Measurements from ENCODE around the gene SIK3.
"Not testable (repeated sequence)": the region's sequence is repeated elsewhere in the genome, so short reads cannot be mapped to it uniquely, and the experiment has no call there.

The SIK3 gene

GRCh38 chr11:117098269-117099232 lies at the start of gene SIK3:
SIK3 (minus strand) TSS chr11:117098428; CDS start chr11:117098415, 13 bp downstream.
- peak; percentile 81 for DNase-seq

- peak; percentile 24 for DNase-seq
Observed at GRCh38 chr11:117146521-117146920, 48.3 kb upstream of the SIK3 start.

DNA sequence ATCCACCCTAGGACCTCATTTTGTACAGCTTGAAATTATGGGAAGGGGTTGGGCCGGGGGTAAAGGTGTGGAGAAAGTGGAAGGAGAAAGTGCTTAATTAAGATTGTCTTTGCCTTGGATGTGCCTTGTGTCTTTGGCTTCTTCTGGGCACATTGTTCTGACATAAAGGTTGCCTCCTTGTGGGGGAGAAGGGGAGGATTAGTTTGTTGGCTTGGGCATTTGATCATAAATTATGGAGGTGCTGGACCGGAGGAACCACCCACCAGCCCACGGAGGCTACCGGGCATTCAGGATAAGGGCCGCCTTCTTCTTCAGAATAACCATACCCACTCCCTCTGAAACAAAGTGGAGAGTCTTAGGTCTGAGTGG lies 47.1 kb upstream of the SIK3 start:
- peak; percentile 33 for DNase-seq

DNA sequence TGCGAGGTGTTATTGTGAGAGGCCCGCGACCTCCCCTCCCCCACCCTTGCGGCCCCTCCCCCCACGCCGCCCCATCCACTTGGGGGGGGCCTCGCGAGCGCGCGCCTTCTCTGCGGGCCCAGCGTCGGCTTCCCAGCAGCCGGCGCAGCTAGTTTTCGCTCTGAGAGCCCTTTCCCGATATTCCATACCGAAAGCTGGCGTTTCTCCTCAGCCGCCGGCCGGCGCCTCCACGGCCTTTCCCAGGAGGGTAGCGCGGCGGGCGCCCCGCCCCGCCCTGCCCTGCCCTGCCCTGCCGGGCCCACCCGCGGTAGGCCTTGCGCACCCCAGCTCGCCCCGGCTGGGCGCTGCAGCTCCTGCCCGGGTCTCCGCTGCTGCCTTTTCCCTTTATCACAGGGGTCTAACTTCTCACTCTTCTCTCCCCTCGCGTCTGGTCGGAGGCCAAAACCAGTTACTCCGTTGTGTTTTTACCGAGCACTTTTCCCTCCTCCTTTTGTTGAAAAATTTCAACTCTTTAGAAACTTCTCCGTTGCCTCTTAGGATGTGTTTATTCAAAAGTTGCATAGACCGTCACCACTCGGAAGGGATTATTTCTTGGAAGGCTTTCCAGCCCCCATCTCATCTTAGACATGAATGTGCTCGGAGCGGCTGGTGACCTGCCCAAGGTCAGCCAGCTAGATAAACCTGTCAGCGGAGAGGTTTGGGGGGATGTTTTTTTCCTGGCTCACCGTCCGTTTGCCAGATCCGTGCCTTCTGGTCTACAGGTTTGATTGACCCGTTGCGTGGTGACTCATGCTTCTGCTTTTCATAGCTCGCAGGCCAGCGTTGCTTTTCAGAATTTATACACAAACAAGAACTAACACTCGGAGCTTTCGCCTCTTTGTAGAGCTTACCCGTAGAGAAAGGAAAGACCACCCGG lies 46.5 kb upstream of the SIK3 start:
- DNase-seq: peak; percentile 81

DNA sequence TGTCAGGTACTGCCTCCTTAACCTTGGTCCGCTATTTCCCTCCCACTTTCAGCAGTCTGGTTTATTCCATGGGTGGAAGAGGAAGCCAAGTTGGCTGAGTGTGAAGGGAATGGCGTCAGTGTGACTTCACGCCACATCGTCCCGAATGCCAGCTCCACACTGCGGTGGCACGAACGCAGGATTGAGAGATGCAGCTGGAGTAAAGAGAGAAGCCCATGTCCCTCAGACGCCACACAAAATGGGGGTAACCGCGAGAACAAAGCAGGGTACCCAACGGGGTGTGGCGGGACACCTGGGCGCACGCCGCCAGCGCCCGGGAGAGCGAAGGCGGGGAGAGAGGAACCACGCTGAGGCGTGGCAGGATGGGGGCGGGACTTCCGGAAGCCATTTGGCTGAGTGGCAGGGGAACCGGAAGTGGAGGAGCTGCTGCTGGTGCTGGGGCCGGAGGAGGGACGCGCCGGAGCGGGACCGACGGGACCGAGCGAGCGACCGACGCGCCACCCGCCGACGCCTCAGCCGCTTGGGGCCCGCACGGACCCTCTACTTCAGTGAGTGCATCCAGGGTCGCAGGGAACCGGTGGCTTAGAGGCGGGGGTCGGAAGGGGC lies 45.7 kb upstream of the SIK3 start, which contains the start of gene PAFAH1B2:
Gene PAFAH1B2, plus strand, starts transcription at position 417 of the 606 bp plus-strand sequence. CDS start 8,161 bp downstream, outside the sequence.
- peak; percentile 92 for DNase-seq

GRCh38 chr11:117143390-117143789 lies 45.2 kb upstream of the SIK3 start:
- DNase-seq: peak; percentile 33

DNA sequence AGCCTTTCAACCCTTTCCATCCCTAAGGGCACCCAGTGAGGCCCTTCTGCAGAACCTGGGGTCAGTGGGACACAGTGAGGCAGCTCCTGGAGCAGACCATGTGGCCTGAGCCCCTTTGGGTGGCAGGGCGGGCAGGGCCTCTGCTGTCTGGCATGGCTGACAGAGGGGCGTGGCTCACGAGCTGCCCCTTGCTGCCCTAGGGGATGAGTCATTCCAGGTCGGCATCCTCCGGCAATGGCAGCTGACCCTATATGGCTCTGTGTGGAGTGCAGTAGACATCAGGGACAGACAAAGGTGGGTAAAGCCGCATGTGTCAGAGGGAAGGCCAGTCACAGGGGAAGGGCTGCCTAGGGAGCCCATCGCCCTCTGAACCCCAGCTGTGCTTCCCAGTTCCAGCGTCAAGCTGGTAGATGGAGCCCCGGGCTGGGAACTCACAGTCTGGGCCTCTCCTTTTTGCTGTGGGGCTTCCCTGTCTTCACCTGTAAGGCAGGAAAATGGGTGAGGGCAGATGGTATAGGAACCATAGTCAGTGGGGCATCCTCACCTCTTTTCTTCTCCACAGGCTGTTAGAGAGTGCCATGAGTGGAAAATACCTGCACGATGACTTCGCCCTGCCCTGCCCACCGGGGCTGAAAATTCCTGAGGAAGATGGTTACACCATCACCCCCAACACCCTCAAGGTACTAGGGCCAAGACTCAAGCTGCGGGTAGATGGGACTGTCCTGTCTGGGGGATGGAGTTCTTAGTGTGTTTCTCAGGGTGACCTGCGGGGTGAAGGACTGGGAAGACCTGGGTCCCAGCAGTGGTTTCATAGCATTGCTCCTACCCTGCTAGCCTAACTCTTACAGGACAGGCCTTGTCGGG lies 39.2 kb upstream of the SIK3 start:
- DNase-seq: not testable (repeated sequence)

- not testable (repeated sequence) for DNase-seq
Observed at GRCh38 chr11:117134979-117135378, 36.8 kb upstream of the SIK3 start.

- DNase-seq: no peak
Observed at GRCh38 chr11:117134431-117134830, 36.2 kb upstream of the SIK3 start.

- DNase-seq: no peak
Observed at GRCh38 chr11:117130879-117131278, 32.7 kb upstream of the SIK3 start.

DNA sequence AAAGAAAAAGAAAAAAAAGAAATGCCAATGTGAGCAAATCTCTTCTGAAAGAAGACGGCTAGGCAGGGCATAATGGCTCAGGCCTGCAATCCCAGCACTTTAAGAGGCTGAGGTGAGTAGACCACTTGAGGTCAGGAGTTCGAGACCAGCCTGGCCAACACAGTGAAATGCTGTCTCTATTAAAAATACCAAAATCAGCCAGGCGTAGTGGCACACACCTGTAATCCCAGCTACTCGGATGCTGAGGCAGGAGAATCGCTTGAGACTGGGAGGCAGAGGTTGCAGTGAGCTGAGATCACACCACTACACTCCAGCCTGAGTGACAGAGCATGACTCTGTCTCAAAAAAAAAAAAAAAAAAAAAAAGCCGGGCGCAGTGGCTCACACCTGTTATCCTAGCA lies 32.2 kb upstream of the SIK3 start:
- DNase-seq: not testable (repeated sequence)

DNA sequence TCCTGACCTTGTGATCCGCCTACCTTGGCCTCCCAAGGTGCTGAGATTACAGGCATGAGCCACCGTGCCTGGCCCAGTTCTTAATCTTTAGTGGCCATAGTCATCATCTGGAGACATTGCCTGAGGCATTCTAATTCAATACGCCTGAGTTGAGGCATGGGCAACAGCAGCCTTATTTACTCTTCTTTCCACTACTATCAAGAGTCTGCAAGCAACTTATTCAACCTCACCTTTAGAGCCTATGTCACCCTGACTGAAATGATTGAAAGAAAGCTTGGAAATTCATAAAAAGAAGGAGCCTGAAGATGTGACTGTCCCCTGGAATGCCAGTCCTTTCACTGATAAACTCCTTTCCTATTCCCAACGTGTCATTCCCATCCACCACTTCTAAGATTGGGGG lies 30.1 kb upstream of the SIK3 start:
- DNase-seq: no peak

GRCh38 chr11:117127171-117127901 lies 29.1 kb upstream of the SIK3 start:
- DNase-seq: no peak

DNA sequence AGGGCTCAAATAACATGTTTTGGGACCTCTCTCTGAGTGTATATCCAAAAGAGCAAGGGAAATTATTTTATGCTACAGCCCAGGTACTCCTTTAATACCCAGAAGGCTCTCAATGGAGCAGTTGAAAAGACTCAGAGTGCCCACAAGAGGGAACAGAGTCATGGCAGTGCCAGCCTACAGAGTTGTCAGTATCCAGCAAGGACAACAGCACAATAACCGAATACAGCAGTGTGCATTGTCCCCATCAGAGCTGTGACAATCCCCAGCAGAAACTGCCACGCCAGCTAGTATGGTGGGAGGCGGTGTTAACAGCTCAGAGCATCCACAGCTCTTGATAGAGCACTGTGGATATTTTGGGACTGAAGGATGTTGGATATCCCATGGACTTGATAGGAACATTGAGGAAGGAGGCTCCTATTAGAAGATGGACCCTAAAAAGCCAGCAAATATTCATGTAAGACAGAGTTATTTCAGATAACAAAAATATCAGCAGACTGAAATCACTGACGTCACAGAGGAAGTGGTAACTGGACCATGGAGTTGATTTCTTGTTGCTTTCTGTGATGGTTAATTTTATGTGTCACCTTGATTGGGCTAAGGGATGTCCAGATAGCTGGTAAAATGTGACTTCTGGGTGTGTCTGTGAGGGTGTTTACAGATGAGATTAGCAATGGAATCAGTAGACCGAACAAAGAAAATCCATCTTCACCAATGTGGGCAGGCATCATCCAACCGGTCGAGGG lies 28.2 kb upstream of the SIK3 start:
- no peak for DNase-seq

GRCh38 chr11:117122556-117122955 lies 24.3 kb upstream of the SIK3 start:
- DNase-seq: no peak

DNA sequence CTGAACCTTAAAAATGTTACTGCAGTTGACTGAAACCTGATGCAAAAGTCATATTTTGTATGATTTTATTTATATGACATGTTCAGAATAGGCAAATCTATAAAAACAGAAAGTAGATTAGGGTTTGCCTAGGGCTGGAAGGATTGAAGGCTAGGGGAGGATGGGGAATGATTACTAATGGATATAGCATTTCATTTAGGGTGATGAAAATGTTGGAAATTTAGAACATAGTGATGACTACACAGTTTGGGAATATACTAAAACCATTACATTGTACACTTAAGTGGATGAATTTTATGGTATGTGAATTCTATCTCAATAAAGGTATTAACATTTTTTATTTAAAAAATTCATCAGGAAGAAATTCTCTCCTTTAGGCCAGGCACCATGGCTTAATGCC lies 22.9 kb upstream of the SIK3 start:
- DNase-seq: no peak

DNA sequence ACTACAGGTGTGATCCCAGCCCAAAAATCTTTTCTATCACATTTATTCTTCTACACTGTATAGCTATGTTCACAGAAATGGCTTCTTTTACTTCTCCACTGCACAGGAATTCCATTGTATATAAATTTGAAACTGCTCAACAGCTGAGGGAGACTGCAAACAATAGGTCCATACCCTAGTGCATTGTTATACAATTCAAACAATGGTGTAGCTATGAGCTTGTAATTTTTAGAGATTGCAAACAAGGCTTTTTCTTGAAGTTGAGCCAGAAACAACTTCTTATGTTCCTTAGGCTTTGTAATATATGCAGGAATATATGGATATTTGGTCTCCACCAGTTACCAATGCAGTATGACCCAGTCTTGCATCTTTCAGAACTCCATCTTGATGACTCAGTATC lies 19.5 kb upstream of the SIK3 start:
- DNase-seq: no peak

DNA sequence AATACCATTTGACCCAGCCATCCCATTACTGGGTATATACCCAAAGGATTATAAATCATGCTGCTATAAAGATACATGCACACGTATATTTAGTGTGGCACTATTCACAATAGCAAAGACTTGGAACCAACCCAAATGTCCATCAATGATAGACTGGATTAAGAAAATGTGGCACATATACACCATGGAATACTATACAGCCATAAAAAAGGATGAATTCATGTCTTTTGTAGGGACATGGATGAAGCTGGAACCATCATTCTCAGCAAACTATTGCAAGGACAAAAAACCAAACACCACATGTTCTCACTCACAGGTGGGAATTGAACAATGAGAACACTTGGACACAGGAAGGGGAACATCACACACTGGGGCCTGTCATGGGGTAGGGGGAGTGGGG lies 14.7 kb upstream of the SIK3 start:
- not testable (repeated sequence) for DNase-seq

DNA sequence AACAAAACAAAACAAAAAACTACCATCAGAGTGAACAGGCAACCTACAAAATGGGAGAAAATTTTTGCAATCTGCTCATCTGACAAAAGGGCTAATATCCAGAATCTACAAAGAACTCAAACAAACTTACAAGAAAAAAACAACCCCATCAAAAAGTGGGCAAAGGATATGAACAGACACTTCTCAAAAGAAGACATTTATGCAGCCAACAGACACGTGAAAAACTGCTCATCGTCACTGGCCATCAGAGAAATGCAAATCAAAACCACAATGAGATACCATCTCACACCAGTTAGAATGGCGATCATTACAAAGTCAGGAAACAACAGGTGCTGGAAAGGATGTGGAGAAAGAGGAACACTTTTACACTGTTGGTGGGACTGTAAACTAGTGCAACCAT lies 14.3 kb upstream of the SIK3 start:
- not testable (repeated sequence) for DNase-seq

- DNase-seq: no peak
Observed at GRCh38 chr11:117110294-117110950, 12.2 kb upstream of the SIK3 start.

All from MV-4-11 (cell line).